Endothelial cell (in vitro differentiated cells): ENCODE data around the gene VPS16. TPM values are rescaled to one million over a fixed set of nuclear protein-coding genes. Genes with fewer than 3 reads are reported as not detected.

Experiments
- DNase-seq: peaks from one replicate; pipeline ENCODE4 v3.0.0; 2021; ENCODE audit warnings: low spot score
- H3K27ac Mint-ChIP-seq: one replicate; pipeline ENCODE4 v1.8.0; 2021; ENCODE audit warnings: mixed read lengths, inconsistent platforms; ENCODE audit not compliant: unreplicated experiment
- H3K27me3 Mint-ChIP-seq: one replicate; pipeline ENCODE4 v1.8.0; 2021; ENCODE audit warnings: mild to moderate bottlenecking, moderate library complexity, mixed read lengths, inconsistent platforms; ENCODE audit not compliant: unreplicated experiment
- H3K36me3 Mint-ChIP-seq: one replicate; pipeline ENCODE4 v1.8.0; 2021; ENCODE audit warnings: mild to moderate bottlenecking, low read depth, mixed read lengths, inconsistent platforms; ENCODE audit not compliant: unreplicated experiment
- H3K4me1 Mint-ChIP-seq: one replicate; pipeline ENCODE4 v1.8.0; 2021; ENCODE audit warnings: mild to moderate bottlenecking, mixed read lengths, inconsistent platforms; ENCODE audit not compliant: unreplicated experiment
- H3K4me3 Mint-ChIP-seq: one replicate; pipeline ENCODE4 v1.8.0; 2021; ENCODE audit warnings: mild to moderate bottlenecking, mixed read lengths, inconsistent platforms; ENCODE audit not compliant: unreplicated experiment
- H3K9me3 Mint-ChIP-seq: one replicate; pipeline ENCODE4 v1.8.0; 2021; ENCODE audit warnings: mixed read lengths, inconsistent platforms; ENCODE audit not compliant: unreplicated experiment
- total RNA-seq: library from RNA; stranded (reverse); fragmentation: NEBNext Ultra II Directional; extraction: Animal tissue kit (Norgen Biotek cat#: 25700); gene quantifications from one replicate; pipeline ENCODE4 v1.2.1, GENCODE V29; 2021; ENCODE audit not compliant: unreplicated experiment
- TF ChIP-seq, protein P1 (sequence below): fragments of 200-600 bp; sonication (generic); IDR thresholded peaks from one replicate; pipeline ENCODE4 v1.5.0; 2021; ENCODE audit warnings: antibody characterized with exemption; ENCODE audit not compliant: unreplicated experiment

The VPS16 gene
- total RNA-seq, 1 donor from 2014 or later: 43.3 TPM

DNA sequence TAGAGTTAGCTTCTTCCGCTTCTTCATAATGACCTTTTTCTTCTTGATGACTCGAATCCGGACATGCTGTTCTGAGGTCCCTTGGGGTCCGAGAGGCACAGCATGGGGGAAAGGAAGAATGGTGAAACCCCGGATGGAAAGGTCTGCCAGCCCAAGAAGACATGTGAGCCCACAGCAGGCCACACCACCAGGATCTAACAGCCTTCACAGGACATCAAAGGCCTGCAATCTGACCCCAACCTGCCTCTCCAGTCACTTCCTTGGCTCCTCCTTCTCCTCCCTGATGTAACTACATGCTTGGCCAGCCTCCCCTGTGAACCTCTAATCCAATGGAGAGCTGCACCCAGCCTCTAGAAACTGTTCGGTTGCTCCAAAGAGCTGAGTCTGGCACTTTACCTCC is 41.7 kb upstream of the VPS16 start:
- Mint-ChIP-seq H3K4me1 (peaks cover 27% of the 10 kb centered on the region), H3K4me3 (peak overlapping the region; percentile 99), H3K36me3 (peaks cover 28% of the 10 kb centered on the region), H3K27me3 (peaks cover 19% of the 10 kb centered on the region), H3K9me3 (no peaks in the 10 kb centered on the region), H3K27ac (peak overlapping the region; percentile 92)
- no peak for DNase-seq
- TF ChIP-seq, protein P1, sequence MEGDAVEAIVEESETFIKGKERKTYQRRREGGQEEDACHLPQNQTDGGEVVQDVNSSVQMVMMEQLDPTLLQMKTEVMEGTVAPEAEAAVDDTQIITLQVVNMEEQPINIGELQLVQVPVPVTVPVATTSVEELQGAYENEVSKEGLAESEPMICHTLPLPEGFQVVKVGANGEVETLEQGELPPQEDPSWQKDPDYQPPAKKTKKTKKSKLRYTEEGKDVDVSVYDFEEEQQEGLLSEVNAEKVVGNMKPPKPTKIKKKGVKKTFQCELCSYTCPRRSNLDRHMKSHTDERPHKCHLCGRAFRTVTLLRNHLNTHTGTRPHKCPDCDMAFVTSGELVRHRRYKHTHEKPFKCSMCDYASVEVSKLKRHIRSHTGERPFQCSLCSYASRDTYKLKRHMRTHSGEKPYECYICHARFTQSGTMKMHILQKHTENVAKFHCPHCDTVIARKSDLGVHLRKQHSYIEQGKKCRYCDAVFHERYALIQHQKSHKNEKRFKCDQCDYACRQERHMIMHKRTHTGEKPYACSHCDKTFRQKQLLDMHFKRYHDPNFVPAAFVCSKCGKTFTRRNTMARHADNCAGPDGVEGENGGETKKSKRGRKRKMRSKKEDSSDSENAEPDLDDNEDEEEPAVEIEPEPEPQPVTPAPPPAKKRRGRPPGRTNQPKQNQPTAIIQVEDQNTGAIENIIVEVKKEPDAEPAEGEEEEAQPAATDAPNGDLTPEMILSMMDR: no peak

DNA sequence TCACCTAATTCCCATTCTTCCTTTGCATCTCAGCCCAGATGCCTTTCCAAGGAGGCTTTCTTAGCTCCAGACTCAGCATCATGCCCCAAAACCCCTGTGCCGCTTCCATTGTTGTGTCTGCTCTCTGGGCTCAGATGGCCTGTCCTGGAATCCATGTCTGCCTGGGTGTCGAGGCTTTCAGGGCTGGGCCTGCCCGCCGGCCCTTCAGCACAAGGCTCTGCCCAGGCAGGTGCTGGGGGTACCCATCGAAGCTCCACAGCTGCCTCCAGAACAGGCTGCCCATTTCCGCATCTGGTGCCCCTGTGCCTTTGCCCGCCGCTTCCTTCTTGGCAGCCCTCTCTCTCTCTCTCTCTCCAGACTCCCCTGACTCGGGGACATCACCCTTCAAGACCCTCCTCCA is 41.3 kb upstream of the VPS16 start:
- Mint-ChIP-seq H3K4me3 (peak overlapping the region; percentile 99), H3K36me3 (peaks cover 30% of the 10 kb centered on the region), H3K4me1 (peaks cover 28% of the 10 kb centered on the region), H3K27me3 (peaks cover 19% of the 10 kb centered on the region), H3K9me3 (no peaks in the 10 kb centered on the region), H3K27ac (peak overlapping the region; percentile 92)
- DNase-seq: no peak
- TF ChIP-seq, protein P1: no peak

DNA sequence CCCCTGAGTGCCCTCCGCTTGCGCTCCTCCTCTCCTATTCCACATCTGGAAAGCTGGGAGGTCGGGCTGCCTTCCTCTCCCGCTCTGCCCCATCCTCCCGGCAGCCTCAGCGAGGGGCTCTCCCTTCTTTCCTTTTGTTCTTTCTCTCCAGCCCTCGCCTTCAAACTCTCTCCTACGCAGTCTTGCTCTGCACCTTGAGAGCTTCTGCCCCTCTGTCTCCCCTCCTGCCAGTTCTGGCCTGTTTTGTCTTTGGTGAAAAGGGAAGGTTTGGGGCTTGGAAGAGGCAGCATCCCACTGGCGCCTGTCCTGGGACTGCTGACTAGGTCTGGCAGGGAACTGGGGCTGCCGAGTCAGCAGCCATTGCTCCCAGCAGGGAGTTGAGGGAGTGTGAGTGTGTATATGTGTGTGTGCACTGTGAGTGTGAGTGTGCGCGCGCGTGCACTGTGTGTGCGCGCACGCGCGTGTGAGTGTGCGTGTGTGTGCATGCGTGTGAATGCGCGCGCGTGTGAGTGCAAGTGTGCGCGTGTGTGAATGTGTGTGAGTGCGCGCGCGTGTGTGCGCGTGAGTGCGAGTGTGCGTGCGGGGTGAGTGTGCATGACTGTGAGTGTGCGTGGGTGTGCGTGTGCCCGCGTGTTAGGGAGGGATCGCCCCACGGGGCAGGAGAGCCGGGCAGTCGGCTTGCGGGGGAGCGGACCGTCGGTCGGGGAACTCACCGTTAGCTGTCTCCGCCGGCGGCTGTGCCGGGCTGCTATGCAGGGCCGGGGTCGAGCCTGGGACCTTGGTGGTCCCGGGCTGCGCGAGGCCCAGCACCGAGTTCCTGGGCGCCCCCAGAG is 40.6 kb upstream of the VPS16 start:
- no peak for DNase-seq
- Mint-ChIP-seq H3K4me3 (peak overlapping the region; percentile 99), H3K4me1 (peaks cover 31% of the 10 kb centered on the region), H3K27ac (peak overlapping the region; percentile 92), H3K36me3 (peaks cover 30% of the 10 kb centered on the region), H3K27me3 (peaks cover 20% of the 10 kb centered on the region), H3K9me3 (no peaks in the 10 kb centered on the region)
- TF ChIP-seq, protein P1: no peak

DNA sequence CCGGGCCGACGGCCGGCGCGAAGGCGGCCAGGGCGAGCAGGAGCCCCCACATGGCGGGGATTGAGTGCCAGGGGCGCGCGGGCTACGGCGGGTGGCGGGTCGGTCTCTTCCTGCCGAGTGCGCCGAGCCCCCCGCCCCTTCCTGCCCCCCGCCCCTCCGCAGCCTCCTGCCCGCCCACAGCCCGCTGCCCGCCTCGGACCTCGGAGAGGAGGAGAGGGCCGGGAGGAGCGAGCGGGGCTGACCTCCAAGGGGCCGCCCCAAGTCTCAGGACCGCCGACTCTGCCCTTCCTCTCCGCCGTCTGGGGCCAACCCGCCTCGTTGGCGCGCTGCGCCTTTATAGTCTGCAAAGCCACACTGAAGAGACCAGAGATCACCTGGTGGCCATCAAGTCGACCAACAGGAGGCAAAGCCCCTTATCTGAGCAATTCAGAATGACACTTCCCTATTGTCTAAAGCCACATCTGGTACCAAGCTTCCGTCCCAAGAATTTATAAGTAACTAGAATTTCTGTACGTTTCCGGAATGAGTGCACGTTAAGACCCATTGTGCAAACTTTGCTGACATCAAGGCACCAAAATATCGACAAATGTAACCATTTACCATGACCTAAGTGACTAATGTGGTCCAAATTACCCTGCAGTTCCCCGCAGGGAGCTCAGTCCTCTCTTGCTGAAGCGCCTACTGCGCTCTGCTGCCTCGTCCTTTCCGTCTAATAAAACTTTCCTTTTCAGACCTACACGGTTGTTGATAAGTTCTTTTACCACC is 39.8 kb upstream of the VPS16 start, which contains the start of gene CPXM1:
Gene CPXM1 (minus strand): TSS at position 107 of the 765 bp plus-strand sequence. CDS start 55 bp downstream, at position 52.
- Mint-ChIP-seq H3K9me3 (no peaks in the 10 kb centered on the region), H3K4me1 (peaks cover 31% of the 10 kb centered on the region), H3K27ac (peak within 1 kb of the TSS; percentile 97), H3K27me3 (peaks cover 20% of the 10 kb centered on the region), H3K4me3 (peak within 1 kb of the TSS; percentile 99), H3K36me3 (peaks cover 30% of the 10 kb centered on the region)
- peak; percentile 74 for DNase-seq
- TF ChIP-seq, protein P1: peak; percentile 26
